HG02678 (cell line): ENCODE measurements around the gene PLEKHA7.

ENCODE experiments used
- ATAC-seq: cut with Tn5 transposase; IDR thresholded peaks from one replicate; pipeline ENCODE4 v1.9.1; 2021; ENCODE audit warnings: mild to moderate bottlenecking, moderate library complexity; ENCODE audit not compliant: unreplicated experiment

Gene PLEKHA7

GRCh38 chr11:16793009-16793408 lies 221.2 kb downstream of the PLEKHA7 start:
- ATAC-seq, result no peak

DNA sequence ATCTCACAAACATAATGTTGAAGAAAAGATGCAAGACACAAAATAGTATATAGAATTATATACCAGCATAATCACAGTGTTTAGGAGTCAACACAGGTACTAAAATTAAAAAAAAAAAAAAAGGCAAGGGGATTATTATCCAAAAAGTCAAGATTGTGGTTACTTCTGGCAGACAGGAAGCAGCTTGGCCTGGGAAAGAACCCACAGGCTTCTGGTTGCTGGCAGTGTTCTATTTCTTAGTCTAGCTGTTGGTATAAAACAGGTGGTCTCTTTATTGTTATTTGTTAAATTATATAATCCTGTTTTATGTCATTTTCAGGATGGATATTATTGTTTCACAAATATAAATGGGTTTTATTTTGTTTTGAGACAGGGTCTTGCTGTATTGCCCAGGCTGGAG lies 221.8 kb downstream of the PLEKHA7 start:
- no peak for ATAC-seq

DNA sequence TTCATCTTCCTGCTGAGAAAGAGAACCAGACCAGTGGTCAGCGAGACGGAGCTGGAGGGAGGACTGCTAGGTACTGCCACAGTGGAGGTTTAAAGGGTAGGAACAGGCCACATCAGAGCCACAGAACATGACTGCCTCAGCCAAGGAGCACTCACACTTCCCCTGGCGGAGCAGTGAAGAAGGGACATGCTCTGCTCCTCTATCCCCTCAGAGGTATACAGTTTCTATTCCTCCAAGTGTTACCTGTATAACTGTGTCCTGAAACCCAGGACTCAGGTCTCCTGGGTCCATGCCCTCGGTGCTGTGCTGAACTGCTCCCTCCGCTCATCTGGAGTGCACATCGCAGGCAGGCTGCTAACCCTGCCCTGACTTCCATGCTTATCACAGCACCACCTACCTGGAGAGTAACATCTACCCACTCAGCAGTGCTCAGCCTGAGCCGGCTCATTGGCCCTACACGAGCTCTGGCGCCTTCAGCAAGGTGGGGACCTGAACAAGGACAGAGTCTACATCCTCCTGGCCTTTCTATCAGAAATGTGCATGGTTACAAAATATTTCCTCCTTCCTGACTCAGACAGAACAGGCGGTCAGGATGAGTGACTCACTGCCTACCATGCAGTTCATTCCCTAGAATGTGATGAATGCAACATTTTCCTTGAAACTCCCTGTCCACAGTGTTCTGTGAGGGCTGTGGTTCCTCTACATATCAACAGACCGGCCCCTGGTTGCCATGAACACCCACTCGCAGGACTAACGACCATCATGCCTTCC lies 222.8 kb downstream of the PLEKHA7 start:
- no peak for ATAC-seq

- no peak for ATAC-seq
Measured at GRCh38 chr11:16790486-16791190, 223.6 kb downstream of the PLEKHA7 start.

DNA sequence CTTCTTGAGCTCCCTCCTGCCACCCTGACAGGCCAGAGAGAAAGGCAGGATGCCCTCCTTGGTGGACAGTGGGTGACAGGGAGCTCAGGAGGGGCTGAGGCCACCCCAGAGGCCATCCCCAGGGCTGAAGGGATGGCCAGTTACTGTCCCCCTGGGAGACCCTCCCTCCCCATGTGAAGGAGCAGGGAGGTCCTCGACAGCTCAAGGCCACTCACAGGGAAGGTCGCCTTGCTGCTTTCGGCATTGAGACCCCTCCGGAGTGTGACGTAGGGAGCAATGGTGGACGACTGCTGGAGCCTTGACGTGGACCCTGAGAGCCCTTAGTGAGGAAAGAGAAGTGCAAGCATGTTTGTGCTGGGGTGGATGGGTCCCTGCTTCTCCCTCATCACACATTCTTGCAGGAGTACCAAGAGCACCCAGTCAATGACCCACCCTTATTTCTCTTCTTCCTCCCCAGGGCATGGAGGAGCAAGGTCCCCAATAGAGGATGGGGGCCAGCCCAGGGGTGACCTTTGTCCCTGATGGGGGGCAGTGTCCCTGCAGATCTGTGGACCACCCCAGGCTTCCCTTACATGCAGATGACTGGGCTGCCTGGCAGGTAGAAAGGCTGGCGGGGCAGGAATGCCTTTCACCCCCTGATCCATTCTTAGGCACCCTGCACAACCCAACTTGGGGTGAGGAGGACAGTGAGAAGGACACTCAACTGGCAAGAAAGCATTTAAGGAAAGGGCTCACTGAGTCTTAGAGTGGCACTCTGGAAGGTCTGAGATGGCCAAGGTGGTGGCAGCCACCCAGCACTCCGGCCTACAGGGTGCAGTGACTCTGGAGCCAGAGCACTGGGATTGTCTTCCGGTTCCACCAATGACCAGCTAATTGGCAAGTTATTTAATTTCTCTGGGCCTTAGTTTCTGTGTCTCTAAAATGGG lies 224.4 kb downstream of the PLEKHA7 start:
- ATAC-seq, result no peak

DNA sequence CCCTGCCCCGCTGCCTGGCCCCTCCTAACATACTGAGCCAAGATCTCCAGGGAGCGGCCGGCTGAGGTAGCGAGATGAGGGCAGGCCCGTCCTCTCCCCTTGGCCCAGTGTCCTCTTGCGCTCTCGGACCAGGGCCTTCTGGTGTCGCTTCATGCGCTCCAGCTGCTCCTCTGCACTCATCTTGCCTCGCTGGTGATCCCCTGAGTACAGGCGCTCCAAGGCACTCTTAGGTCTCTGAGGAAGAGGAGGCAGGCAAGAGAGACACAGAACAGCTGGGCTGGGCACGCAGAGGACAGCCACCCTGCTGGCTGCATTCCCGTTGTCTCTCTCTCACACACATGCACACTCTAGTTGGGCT lies 225.2 kb downstream of the PLEKHA7 start:
- ATAC-seq, result no peak

DNA sequence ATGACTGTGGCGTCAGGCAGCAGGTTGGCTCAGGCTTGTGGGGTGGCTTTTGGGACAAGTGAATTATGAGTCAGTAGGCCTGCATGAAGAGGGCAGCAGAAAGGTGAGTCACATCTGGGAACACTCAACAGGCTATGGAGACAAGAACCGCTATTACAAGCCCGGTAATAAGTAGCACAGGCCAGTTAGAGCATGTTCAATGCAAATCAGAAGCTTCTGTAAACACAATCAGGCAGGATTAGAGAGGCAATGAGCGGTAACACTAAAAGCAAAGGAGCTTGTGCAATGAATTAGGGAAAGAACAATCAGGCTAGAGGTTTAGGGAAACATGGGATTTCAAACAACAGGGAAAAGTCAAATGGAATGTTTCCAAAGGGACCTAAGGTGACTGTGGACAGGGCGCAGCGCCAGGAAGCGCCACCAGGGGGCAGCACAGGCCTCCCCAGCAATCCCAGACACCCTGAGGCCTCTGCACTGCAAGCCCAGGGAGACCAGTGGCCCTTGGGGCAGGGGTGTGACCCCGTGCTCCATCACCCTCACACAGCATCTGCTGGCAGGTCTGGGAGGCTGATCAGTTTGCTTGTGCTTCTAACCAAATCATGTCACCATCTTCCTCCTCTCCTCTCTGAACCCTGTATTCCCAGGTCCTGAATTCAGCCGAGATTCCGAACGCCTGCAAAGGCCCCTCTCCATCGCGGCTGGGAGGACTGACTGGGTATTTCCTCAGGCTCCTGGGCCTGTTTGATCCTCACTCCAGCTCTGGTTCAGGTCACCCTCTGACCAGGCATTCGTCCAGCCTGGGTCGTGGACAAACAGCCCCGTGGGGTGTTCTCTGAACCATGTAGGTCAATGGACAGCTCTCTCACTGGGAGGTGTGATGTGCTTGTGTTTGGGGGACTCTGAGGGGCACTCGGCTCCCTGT lies 225.8 kb downstream of the PLEKHA7 start:
- ATAC-seq, result peak; percentile 76

GRCh38 chr11:16787035-16787742 lies 227.0 kb downstream of the PLEKHA7 start:
- no peak for ATAC-seq

- no peak for ATAC-seq
Measured at GRCh38 chr11:16786131-16786530, 228.1 kb downstream of the PLEKHA7 start.

GRCh38 chr11:16785520-16786128 lies 228.6 kb downstream of the PLEKHA7 start:
- peak; percentile 84 for ATAC-seq

DNA sequence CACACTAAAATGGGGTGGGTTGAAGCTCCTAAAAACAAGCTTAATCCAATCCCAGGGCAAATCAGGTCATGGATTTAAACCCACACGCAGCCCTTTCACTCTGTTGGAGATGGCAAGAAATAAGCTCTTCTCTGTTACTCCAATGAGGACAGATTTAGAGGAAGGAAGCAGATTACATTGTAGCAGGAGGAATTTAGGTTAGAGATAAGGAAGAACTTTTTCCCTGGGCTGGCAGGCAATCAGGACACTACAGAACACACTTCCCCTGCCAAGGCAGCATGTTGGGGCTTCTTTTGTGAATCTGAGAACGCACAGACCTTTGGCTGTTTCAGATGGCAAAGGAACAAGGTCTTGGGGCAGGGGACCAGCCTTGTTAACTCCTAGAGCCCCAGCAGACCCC lies 229.5 kb downstream of the PLEKHA7 start:
- no peak for ATAC-seq

DNA sequence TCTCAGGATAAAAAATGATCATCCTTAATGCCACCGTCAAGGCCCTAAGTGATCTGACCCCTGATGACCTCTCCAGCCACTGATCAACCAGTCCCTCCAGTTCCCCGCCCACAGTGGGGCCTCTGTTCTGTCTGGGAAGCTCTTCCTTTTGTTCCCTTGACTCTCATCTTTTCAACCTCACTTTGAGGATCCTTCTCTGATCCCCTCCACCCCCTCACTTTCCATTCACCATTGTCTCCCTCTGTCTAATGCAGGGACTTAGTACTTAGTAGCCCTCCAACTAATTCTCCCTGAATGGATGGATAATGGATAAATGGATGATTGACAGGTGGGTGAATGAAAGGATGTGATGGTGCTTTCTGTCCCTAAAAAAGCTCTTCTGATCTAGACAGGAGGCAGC lies 230.1 kb downstream of the PLEKHA7 start:
- no peak for ATAC-seq

- ATAC-seq, result no peak
Measured at GRCh38 chr11:16783321-16783801, 230.9 kb downstream of the PLEKHA7 start.

DNA sequence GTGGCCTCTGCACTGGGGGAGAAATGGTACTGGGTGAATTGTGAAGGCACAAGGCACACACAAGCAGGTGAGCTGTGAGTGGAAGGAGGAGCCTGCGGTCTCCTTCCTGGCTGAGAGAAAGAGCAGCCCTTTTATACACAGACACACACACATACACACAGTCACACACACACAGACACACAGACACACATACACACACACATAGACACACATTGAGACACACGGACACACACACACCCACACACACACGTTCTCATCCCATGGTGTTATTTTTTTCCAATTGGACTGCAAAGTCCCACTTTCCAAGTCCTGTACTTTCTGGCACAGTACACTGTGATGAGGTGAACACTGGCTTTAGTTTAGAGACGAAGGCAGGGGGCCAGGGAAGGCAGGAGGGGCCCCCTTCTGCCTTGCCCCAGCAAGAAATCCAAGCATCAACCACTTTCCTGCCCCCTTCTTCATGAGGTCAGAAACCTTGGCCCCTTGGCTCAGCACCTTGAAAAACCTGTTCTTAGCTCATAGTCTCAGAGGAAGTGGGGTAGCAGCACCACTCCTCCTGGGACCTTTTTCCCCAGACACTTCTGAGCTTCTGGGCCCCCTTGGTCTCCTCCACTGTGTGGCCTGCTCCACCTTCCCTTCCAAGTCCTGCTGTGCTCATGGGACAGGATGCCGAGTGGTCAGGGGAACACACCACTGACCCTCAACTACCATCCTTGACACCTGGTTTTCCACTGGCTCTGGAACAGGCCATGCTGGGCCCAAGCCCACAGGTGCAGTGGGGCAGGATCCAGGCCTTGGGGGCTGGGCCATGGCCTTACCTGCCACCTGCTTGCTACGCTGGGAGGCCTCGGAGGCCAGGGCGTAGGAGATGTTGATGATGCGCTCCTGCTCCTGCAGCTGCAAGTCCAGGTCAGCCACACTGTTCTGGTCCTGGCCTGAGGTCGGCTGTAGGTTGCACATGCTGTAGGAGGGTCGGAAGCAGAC lies 232.0 kb downstream of the PLEKHA7 start:
- no peak for ATAC-seq

DNA sequence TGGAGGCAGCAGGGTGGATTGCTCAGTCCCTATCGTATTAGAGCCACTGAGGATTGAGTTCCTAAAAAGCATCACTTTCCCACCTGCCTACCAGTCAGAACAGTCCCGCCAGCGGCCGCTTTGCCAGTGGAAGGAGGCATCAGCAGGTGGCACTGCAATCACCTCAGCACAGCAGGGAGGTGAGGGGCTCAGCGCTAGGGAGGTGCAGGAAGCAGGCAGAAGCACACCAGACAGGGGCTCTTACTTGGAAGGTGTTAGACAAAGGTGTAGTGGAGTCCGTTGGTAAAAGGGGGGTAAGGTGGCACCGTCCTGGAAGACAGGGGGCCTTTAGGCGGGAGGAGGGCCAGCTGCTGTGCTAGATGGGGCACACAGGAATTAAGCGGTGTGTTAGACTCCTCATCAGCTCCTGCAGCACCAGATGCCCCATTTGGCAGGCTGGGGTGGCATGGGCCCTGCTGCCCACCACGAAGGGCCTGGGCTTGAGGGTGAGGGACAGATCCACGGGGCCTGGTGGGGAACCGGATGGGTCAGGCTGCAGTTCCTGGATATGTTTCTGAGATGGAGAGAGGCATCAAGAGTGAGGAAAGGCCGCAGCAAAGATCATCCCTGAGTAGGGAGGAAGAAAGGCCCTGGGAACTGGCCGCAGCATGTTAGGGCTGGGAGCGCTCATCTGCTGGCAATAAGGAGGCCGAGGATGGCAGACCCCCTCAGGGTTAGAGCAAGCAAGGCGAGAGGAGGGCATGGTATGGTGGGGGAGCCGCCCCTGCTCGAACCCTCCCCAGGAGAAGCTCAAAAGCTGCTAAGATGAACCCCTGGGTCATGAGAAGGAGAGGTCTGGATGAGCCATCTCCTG lies 233.3 kb downstream of the PLEKHA7 start:
- ATAC-seq, result no peak

- ATAC-seq, result no peak
Measured at GRCh38 chr11:16780146-16780545, 234.1 kb downstream of the PLEKHA7 start.

DNA sequence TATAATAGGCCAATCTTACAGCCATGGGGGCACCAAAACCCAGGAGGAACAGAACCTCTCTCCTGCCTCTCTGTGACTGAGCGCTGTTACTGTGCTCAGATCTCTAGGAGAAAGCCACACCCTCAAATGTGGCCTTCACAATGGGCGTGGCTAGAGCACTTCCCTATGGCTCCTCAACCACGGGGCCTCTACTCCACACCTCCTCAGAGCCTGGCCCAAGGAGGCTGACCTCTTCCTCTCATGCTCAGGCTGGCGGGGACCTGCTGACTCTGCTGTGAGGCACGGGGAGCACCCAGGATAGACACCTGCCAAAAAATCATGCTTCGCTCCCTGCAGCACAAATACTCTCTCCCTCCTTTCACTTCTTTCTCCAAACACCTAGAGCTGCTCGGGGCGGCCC lies 234.8 kb downstream of the PLEKHA7 start:
- ATAC-seq, result no peak
